Astrocyte of the cerebellum (primary cell): ENCODE data around the gene TRIM2.

Experiments used
- DNase-seq: peaks from one replicate; pipeline ENCODE4 v3.0.0-alpha.2; 2011; ENCODE audit warnings: low read depth
- H3K4me3 ChIP-seq: 2 replicates; pipeline ENCODE4 v1.5.1; 2011; ENCODE audit warnings: mild to moderate bottlenecking, low read depth, low read length, moderate library complexity
- CTCF ChIP-seq: IDR thresholded peaks from 2 replicates; pipeline ENCODE4 v1.5.1; 2012; ENCODE audit warnings: low read length, low read depth, moderate library complexity, mild to moderate bottlenecking; ENCODE audit errors: missing control alignments
- in situ Hi-C: cut with HindIII; loops from 2 replicates; pipeline ENCODE4 v1.10.0; 2017; ENCODE audit warnings: low sequenced_read_pairs

TRIM2 gene

GRCh38 chr4:153337686-153338085 is 133.4 kb downstream of the TRIM2 start:
- no peak for TF ChIP-seq CTCF
- H3K4me3 ChIP-seq = no peak overlapping the region
- no peak for DNase-seq
- in situ Hi-C loops = no loop called here

- DNase-seq = no peak
- no peak for TF ChIP-seq CTCF
- H3K4me3 ChIP-seq = no peak overlapping the region
- in situ Hi-C loops = no loop called here
These were observed 137.4 kb downstream of the TRIM2 start for GRCh38 chr4:153341575-153342090.

DNA sequence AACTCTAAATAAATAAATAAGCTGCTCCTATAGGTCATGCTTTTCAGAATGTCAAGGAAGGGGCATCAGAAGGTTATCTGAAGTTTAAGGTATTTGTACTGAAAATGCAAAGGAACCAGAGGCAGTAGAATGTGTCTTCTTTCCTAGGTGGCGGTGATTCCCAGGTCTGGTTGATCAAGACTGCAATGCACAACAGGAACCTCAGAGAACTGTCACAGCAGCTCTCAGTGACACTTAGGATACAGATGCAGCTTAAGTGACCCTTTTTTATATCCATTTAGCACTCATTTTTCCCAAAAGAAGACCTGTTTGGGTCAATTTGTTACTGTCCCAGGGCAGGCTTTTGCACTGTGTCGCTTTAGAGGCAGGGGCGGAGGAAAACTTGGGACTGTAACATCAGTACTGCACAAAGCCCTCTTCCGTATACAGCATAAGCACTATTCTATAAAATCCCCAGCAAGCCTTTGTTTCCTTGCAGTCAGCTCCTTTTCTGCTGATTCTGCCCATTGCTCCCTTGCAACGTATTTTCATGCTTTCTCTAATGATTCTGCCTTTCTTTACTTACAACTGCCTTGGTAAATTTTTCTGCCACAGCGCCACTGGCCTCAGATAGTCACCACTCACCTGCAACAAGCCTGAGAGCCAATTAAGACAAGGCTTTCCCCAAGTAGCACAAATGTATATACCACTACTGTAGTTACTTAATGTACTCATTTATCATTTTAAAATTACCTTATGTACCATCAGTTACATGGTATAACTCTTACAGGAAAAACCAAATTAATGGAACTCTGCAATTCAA is 138.7 kb downstream of the TRIM2 start:
- TF ChIP-seq CTCF = no peak
- DNase-seq = no peak

DNA sequence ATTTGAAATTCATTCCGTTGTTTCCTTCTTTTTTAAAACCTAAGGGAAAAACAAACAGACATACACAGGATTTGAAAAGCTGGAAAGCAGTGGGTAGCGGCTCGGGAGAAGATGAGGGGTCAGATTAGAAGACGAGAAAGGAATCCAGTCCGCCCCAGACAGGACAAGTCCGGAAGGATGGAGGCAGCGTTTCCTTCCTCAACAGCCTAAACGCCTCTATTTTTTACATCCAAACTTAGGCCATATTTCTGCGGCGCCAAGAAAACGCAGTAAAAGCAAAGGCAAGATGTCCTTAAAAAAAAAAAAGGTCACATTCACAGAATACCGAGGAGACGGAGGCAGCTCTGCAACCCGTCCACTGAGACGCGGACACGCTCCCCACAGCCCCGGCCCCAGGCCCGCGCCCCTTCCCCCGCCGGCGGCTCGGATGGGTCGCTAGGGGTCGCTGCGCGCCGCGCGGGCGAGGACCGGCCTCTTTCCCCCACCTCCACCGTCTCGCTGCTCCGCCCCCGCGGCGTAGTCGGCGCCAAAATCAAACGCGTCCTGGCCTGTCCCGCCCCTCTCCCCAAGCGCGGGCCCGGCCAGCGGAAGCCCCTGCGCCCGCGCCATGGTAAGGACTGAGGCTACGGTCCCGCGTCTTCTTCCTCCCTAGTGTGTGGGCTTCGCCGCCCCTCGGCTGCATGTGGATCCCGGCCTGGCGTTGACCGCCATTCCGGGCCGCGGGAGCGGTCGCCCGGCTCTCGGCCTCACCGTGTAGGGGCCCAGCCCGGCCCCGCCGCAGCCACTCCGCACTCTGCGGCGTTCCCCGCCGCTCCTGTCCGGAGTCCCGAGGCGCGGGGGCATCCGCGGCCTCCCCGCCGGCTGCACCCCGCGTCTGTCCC is 140.1 kb downstream of the TRIM2 start, which contains the start of gene MND1:
Gene MND1 (plus strand): TSS at position 558 of the 881 bp plus-strand sequence. CDS start 50 bp downstream, at position 608.
- H3K4me3 ChIP-seq = peak within 1 kb of the TSS; percentile 70
- in situ Hi-C loops = loop anchor here (5.0 kb wide), 1 partner anchor 228 kb away; no protein-coding TSS in a partner anchor
- DNase-seq = peak; percentile 41
- TF ChIP-seq CTCF = peak; percentile 84

More for the DNA sequence above, 138.7 kb downstream of the TRIM2 start:
- no peak overlapping the region for H3K4me3 ChIP-seq
- in situ Hi-C loops = no loop called here

DNA sequence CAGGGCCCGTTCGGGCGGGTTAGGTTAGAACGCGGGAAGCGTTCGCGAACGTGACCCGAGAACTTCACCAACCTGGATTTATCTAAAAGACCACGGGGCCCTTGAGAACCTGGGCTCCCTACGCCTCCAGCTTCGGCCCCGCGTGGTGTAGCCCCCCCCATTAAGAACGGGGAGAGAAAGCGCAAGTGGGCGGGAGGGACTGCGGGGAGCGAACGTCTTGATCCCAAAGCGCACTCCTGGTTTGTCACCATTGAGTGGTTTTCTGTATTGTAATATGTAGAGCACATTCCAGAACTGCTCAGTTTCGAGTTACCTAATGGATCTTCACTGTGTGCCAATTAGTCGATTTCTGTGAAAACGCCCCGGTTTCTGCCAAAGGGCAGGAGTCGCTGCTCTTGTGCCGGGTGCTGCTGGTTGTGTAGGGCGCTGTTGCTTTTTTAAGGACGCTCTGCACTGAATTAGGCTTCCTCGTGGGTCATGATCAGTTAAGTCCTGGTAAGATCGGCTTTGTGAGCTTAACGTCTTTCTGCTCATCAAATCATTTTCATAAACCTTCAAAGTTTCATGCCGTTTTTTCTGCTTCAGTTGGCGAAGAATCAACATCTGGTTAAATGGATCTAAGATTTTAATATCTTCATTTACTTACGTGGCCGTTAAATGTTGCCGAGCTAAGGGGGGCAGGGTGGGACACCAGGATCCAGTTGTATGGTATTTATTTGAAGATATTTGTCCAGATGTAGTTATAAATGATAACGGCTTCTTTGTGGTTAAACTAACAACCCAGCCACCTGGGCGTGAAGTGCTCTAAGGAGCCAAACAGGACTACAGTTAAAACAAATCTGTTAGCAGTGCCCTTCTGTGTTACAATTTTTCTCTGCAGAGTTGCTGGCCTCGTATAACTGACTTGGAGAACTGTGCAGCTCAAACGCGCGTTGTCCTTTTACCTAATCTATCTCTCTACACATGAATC is 141.1 kb downstream of the TRIM2 start:
- in situ Hi-C loops = loop anchor here (5.0 kb wide), 1 partner anchor 227 kb away; no protein-coding TSS in a partner anchor
- H3K4me3 ChIP-seq = peak overlapping the region; percentile 70
- TF ChIP-seq CTCF = peak; percentile 6
- DNase-seq = no peak
